Measurements from ENCODE around the gene NFILZ.
A peak's percentile ranks its signal among the peaks of the same experiment; 100 is the strongest.

The NFILZ gene

GRCh38 chr19:8642561-8642960 lies 12.1 kb downstream of the NFILZ start:
- DNase-seq = no peak

DNA sequence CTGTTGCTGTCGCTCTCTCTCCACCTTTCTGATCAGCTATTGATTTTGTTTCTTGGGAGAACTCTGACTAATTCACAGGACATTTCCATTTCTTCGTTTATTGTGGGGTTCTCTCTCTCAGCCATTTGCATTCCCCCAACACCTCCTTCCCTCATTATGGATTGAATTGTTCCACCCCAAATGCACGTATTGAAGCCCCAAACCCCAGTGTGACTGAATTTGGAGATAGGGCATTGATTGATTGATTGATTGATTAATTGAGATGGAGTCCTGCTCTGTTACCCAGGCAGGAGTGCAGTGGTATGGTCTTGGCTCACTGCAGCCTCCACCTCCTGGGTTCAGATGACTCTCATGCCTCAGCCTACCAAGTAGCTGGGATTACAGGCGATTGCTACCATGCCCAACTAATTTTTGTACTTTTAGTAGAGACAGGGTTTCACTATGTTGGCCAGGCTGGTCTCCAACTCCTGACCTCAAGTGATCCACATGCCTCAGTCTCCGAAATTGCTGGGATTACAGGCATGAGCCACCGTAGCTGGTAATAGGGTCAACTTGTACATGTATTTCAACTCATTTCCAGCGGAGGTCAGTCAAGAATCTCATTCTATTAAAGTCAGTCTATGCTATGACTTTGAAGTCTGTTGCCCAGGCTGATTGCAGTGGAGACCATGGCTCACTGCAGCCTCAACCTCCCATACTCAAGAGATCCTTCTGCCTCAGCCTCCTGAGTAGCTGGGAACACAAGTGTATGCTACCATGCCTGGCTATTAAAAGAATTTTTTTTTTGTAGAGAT lies 13.6 kb downstream of the NFILZ start:
- no peak for DNase-seq

- DNase-seq = no peak
Measured at GRCh38 chr19:8648240-8648639, 17.8 kb downstream of the NFILZ start.

DNA sequence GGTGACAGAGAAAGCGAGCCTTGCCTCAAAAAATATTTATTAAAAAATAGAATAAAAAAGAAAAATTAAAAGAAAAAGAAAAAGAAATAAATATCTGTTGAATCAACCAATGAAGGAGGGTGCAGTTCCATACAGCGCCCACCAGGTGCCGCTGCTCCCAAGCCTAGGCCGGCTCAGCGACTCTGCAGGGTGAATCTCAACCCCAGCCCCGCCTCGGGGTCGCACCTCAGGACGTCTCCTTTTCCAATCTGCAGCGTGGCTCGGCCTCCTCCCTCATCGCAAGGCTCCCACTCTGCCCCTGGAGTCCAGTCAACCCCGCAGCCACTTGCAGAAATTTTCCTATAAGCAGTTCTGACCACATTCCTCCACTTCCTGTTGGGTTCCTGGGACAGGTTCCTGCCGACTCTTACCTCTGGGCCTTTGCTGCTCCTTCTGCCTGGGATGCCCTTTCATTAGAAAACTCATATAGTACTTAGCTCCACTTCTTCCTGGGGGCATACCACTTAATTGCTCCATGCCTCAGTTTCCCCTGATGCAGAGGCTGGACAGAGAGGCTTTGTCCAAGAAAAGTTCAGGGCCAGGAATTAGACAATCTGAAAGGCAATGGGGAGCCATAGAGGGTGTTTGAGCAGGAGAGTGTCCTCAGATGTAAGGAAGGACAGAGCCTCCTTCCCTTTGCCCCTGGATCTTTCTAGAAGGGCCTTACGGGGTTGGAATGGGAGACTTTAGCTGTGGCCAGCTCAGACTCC lies 24.3 kb downstream of the NFILZ start:
- peak; percentile 70 for DNase-seq

DNA sequence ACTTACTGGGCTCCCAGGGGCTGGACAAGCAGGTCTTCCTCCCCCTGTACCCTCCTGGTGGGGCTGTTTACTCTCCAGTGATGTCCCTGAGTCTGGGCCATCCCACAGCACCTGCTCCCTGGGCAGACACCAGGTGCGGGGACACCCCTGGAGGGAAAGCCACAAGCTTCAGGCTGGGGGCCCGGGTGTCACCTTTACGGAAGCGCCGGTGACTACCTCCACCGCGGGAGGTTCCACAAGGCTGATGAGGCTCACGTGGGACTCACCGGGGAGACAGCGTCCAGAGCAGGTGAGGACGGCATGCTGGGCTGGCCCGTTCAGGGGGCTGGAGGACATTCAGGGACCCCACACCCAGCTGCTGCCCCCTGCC lies 24.9 kb downstream of the NFILZ start:
- peak; percentile 45 for DNase-seq

GRCh38 chr19:8657869-8658268 lies 27.4 kb downstream of the NFILZ start:
- DNase-seq = no peak

- DNase-seq = no peak
Measured at GRCh38 chr19:8659905-8660304, 29.5 kb downstream of the NFILZ start.

- DNase-seq = no peak
Measured at GRCh38 chr19:8662263-8662662, 31.8 kb downstream of the NFILZ start.

DNA sequence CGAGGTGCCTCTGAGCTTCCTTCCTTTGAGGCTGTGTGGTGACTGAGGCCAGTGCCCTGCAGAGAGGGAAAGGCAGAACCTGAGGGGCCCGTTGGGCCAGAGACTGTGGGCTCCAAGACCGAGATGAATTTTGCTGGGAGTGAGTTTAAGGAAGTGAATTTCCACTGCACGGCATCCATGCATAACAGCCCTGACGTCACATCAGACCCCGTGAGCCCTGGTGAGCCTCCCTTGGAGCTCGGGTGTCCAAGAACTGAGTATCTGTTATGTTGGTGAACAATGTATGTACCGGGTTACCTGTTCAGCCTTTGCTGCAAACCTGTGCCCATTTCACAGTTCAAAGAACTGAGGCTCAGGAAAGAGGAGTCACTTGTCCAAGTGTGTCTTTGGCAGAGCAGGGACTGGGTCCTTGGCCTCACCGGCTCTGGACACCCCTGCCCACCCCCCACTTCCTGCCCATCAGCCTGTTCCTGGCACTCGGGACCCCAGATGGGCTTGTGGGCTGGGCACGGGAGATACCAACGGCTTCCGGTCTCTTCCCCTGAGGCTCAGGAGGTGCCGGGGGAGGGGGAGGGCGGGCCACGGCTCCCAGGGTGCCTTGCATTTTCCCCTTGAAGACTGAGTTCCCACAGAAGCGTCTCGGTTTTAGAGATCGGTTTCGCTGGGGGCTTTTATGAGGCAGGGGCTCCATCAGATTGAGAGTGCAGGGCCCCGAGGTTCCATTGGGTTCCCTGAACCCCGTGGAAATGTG lies 33.7 kb downstream of the NFILZ start:
- peak; percentile 50 for DNase-seq

GRCh38 chr19:8664671-8665057 lies 34.2 kb downstream of the NFILZ start:
- no peak for DNase-seq

DNA sequence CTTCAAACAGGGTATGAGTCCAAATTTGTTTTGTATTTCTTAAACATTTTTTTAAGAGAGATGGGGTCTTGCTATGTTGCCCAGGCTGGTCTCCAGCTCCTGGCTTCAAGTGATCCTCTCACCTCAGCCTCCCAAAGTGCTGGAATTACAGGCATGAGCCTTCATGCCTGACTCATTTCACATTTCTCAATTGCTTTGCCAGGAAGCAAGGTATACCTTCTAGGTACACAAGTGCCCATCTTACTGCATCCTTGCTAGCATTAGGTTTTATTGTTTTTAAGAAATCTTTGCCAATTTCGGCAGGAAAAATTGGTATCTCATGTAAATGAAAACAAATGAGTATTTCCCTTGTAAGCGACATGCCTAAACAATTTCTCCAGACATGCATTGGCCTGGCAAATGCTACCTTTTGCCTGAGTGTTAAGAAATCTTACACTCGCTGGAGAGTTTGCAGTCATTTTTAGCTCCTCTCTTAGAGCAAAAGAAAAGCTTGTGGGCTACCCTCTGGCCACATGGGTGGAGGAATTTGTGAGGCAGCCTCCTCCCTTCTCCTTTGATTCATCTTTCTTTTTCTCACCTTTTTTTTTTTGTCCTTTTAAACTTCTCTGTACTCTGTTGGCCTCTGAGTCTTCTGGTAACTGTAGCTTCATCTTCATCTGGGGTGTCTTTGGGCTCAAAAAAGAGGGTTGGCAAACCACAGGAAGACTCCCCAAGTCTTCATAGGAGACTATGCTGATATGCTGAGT lies 35.2 kb downstream of the NFILZ start:
- no peak for DNase-seq

DNA sequence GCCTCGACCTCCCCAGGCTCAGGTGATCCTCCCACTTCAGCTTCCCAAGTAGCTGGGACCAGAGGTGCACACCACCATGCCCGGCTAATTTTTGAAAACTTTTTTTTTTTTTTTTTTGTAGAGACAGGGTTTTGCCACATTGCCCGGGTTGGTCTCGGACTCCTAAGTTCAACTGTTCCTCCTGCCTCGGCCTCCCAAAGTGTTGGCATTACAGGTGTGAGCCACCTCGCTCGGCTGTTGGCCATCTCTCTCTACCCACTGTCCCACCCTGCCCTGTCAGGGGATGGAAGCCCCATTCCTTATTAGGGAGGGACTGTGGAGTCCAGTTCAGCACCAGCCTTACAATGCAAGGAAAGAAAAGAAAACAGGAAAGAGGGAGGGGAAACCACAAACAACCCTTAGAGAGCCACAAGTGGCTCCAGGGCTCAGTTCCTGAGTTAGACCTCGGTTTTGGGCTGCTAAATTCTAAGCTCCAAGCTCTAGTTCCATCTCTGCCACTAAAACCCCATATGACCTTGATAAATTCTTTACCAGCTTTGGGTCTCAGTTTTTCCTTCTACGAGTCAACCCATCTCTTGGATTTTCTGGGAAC lies 36.5 kb downstream of the NFILZ start:
- no peak for DNase-seq

DNA sequence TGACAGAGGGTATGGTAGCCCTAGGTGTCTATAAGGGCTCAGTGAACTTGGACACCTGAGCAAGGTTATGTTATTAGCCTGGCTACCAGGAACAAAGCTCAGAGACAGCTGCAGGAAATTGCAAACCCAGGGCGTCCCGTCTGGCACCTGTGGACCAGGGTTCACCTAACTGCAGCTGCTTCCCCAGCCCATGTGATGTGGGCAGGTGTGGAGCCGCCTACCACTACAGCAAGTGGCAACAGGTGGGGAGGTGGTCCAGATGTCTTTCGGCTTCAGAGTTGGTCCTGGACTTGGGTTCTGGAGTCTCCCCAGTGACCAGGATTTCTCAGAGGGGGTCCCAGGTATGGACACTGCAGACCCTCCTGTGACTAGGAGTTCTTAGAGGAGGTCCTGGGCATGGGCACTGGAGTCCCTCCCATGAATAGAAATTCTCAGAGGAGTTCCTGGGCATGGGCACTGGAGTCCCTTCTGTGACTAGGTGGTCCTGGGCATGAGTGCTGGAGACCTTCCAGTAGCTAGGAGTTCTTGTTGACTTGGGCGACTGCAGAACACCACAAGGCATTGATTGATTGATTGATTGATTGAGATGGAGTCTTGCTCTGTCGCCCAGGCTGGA lies 43.0 kb downstream of the NFILZ start:
- DNase-seq = no peak

DNA sequence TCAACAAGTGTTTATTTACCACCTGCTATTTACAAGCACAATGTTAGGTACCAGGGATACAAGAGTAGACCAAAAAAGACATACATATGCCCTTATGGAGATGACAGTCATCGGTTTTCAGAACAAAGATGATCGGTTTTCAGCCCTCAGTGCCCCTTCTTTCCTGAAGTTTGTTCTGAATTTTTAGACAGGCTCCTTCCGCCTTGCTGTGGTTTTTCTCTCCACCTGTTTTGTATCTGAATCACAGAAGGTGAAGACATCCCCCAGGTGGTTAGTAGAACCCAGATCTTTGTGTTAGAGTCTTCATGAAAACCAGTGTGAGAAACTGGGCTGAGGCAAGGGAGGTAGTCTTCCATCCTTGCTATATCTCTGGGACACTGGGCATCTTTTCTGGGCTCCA lies 44.6 kb downstream of the NFILZ start:
- DNase-seq = no peak

- no peak for DNase-seq
Measured at GRCh38 chr19:8678244-8678807, 47.9 kb downstream of the NFILZ start.
